Stimulated activated naive B cell treated with anti-CD40 and anti-IgM and Interleukin-4, amounts not matched to agents 10 μg/mL and 1 μg/mL and 100 μg/mL, for 72 hours (primary cell): Measurements from ENCODE around the gene INTS1.

Source experiments
- ATAC-seq, 2 donors: fragments of 150-1000 bp; cut with Tn5 transposase; replicated peaks; 2 replicates each; pipeline ENCODE4 v1.10.0; 2021; ENCODE audit warnings: moderate library complexity in 1 of 2
- DNase-seq: peaks from one replicate; pipeline ENCODE4 v3.0.0; 2021
- H3K27ac Mint-ChIP-seq: one replicate; pipeline ENCODE4 v1.8.0; 2022; ENCODE audit warnings: mild to moderate bottlenecking, mixed read lengths
- H3K27me3 Mint-ChIP-seq, 2 donors: one replicate each; pipeline ENCODE4 v1.8.0; 2022; ENCODE audit warnings: mixed read lengths in 2 of 2
- H3K36me3 Mint-ChIP-seq, 2 donors: one replicate each; pipeline ENCODE4 v1.8.0; 2022; ENCODE audit warnings: mixed read lengths in 2 of 2, mild to moderate bottlenecking in 1 of 2
- H3K4me1 Mint-ChIP-seq, 2 donors: one replicate each; pipeline ENCODE4 v1.8.0; 2022; ENCODE audit warnings: mixed read lengths in 2 of 2, mild to moderate bottlenecking in 1 of 2
- H3K4me3 Mint-ChIP-seq, 2 donors: one replicate each; pipeline ENCODE4 v1.8.0; 2022; ENCODE audit warnings: mild to moderate bottlenecking in 2 of 2, mixed read lengths in 2 of 2, moderate library complexity in 1 of 2
- H3K9me3 Mint-ChIP-seq, 2 donors: one replicate each; pipeline ENCODE4 v1.8.0; 2022; ENCODE audit warnings: mixed read lengths in 2 of 2, mild to moderate bottlenecking in 1 of 2

INTS1 gene

GRCh38 chr7:1546274-1546908 is 42.2 kb upstream of the INTS1 start:
- no peak for DNase-seq
- peak overlapping the region; percentile 60 for H3K27ac Mint-ChIP-seq
- no peak for ATAC-seq
- H3K4me1 Mint-ChIP-seq, result peaks cover 8 to 11% of the 10 kb centered on the region in 2 donors
- H3K9me3 Mint-ChIP-seq, result no peaks in the 10 kb centered on the region
- H3K4me3 Mint-ChIP-seq, result no peak overlapping the region
- no peaks in the 10 kb centered on the region for H3K27me3 Mint-ChIP-seq
- H3K36me3 Mint-ChIP-seq, result peaks cover 15 to 18% of the 10 kb centered on the region in 2 donors

- ATAC-seq (no peak), DNase-seq (no peak)
- H3K36me3 Mint-ChIP-seq, result peaks cover 16 to 26% of the 10 kb centered on the region in 2 donors
- peaks cover 8 to 11% of the 10 kb centered on the region in 2 donors for H3K4me1 Mint-ChIP-seq
- no peaks in the 10 kb centered on the region for H3K9me3 Mint-ChIP-seq
- H3K4me3 Mint-ChIP-seq, result no peak overlapping the region
- peak overlapping the region; percentile 60 for H3K27ac Mint-ChIP-seq
- no peaks in the 10 kb centered on the region for H3K27me3 Mint-ChIP-seq
Observed at GRCh38 chr7:1545417-1546246, 41.4 kb upstream of the INTS1 start.

GRCh38 chr7:1544896-1545416 is 40.8 kb upstream of the INTS1 start:
- no peak for ATAC-seq
- Mint-ChIP-seq H3K36me3 (peaks cover 19 to 31% of the 10 kb centered on the region in 2 donors), H3K4me3 (no peak overlapping the region), H3K4me1 (peaks cover 8 to 11% of the 10 kb centered on the region in 2 donors), H3K27me3 (no peaks in the 10 kb centered on the region), H3K9me3 (no peaks in the 10 kb centered on the region), H3K27ac (no peak overlapping the region)
- DNase-seq, result no peak

GRCh38 chr7:1544178-1544895 is 40.1 kb upstream of the INTS1 start:
- Mint-ChIP-seq H3K36me3 (peaks cover 22 to 34% of the 10 kb centered on the region in 2 donors), H3K27me3 (no peaks in the 10 kb centered on the region), H3K9me3 (no peaks in the 10 kb centered on the region), H3K4me1 (peaks cover 8 to 11% of the 10 kb centered on the region in 2 donors), H3K27ac (no peak overlapping the region), H3K4me3 (no peak overlapping the region)
- DNase-seq (no peak), ATAC-seq (peak in 1 of 2 donors; percentile 9)

GRCh38 chr7:1543826-1544177 is 39.6 kb upstream of the INTS1 start:
- peaks cover 22 to 38% of the 10 kb centered on the region in 2 donors for H3K36me3 Mint-ChIP-seq
- H3K9me3 Mint-ChIP-seq, result no peaks in the 10 kb centered on the region
- H3K4me1 Mint-ChIP-seq, result peaks cover 8% of the 10 kb centered on the region in 2 donors
- DNase-seq (no peak), ATAC-seq (no peak)
- no peak overlapping the region for H3K4me3 Mint-ChIP-seq
- H3K27me3 Mint-ChIP-seq, result no peaks in the 10 kb centered on the region
- H3K27ac Mint-ChIP-seq, result no peak overlapping the region

GRCh38 chr7:1542841-1543747 is 38.9 kb upstream of the INTS1 start:
- H3K27me3 Mint-ChIP-seq, result no peaks in the 10 kb centered on the region
- peaks cover 21 to 38% of the 10 kb centered on the region in 2 donors for H3K36me3 Mint-ChIP-seq
- H3K4me3 Mint-ChIP-seq, result no peak overlapping the region
- ATAC-seq, result no peak
- no peaks in the 10 kb centered on the region for H3K9me3 Mint-ChIP-seq
- peaks cover 2 to 5% of the 10 kb centered on the region in 2 donors for H3K4me1 Mint-ChIP-seq
- DNase-seq, result no peak
- no peak overlapping the region for H3K27ac Mint-ChIP-seq

- ATAC-seq, result no peak
- Mint-ChIP-seq H3K27me3 (no peaks in the 10 kb centered on the region), H3K4me1 (peaks cover 0 to 5% of the 10 kb centered on the region in 2 donors), H3K36me3 (peaks cover 24 to 38% of the 10 kb centered on the region in 2 donors), H3K27ac (no peak overlapping the region), H3K4me3 (no peak overlapping the region), H3K9me3 (no peaks in the 10 kb centered on the region)
- no peak for DNase-seq
Observed at GRCh38 chr7:1542329-1542728, 38.1 kb upstream of the INTS1 start.

- DNase-seq (no peak), ATAC-seq (no peak)
- Mint-ChIP-seq H3K36me3 (peaks cover 24 to 40% of the 10 kb centered on the region in 2 donors), H3K4me1 (peaks cover 6% of the 10 kb centered on the region in 2 donors), H3K27me3 (no peaks in the 10 kb centered on the region), H3K4me3 (no peak overlapping the region), H3K9me3 (no peaks in the 10 kb centered on the region), H3K27ac (no peak overlapping the region)
Observed at GRCh38 chr7:1541431-1542162, 37.4 kb upstream of the INTS1 start.

GRCh38 chr7:1540776-1541271 is 36.6 kb upstream of the INTS1 start:
- H3K4me1 Mint-ChIP-seq, result peaks cover 7 to 8% of the 10 kb centered on the region in 2 donors
- H3K4me3 Mint-ChIP-seq, result no peak overlapping the region
- DNase-seq, result no peak
- no peaks in the 10 kb centered on the region for H3K9me3 Mint-ChIP-seq
- no peaks in the 10 kb centered on the region for H3K27me3 Mint-ChIP-seq
- H3K36me3 Mint-ChIP-seq, result peaks cover 24 to 43% of the 10 kb centered on the region in 2 donors
- no peak for ATAC-seq
- no peak overlapping the region for H3K27ac Mint-ChIP-seq

GRCh38 chr7:1539882-1540775 is 35.9 kb upstream of the INTS1 start:
- Mint-ChIP-seq H3K27me3 (no peaks in the 10 kb centered on the region), H3K4me3 (no peak overlapping the region), H3K36me3 (peaks cover 24 to 43% of the 10 kb centered on the region in 2 donors), H3K27ac (no peak overlapping the region), H3K4me1 (peaks cover 7% of the 10 kb centered on the region in 2 donors), H3K9me3 (no peaks in the 10 kb centered on the region)
- ATAC-seq (no peak), DNase-seq (no peak)

GRCh38 chr7:1539181-1539881 is 35.1 kb upstream of the INTS1 start:
- Mint-ChIP-seq H3K27ac (no peak overlapping the region), H3K27me3 (no peaks in the 10 kb centered on the region), H3K4me3 (no peak overlapping the region), H3K9me3 (no peaks in the 10 kb centered on the region), H3K36me3 (peaks cover 19 to 44% of the 10 kb centered on the region in 2 donors), H3K4me1 (peaks cover 4 to 11% of the 10 kb centered on the region in 2 donors)
- ATAC-seq (no peak), DNase-seq (no peak)
